CD4-positive, alpha-beta memory T cell (primary cell): Measurements from ENCODE around the gene ZNF254. TPM values are rescaled to one million over a fixed set of nuclear protein-coding genes. Genes with fewer than 3 reads are reported as not detected.

Experiments used
- CTCF ChIA-PET: fragments of 350-600 bp; sonication (Branson Sonifier 250); formaldehyde crosslinking; loops from one replicate; lab custom pipeline; 2021; ENCODE audit warnings: inconsistent platforms; ENCODE audit not compliant: partially characterized antibody; lab: Charles Lee
- POLR2A ChIA-PET: fragments of 350-600 bp; sonication (Branson Sonifier 250); formaldehyde crosslinking; loops from one replicate; lab custom pipeline; 2021; ENCODE audit not compliant: partially characterized antibody; lab: Charles Lee
- DNase-seq, 5 donors: peaks; one replicate each; pipeline versions ENCODE4 v3.0.0 to v3.0.0-alpha.2; 2020 to 2022; ENCODE audit warnings: mixed read lengths in 1 of 5
- H3K27ac ChIP-seq: one replicate; pipeline ENCODE4 v1.7.0; 2013; ENCODE audit warnings: low read depth, low read length
- H3K27me3 ChIP-seq: 2 replicates; pipeline ENCODE4 v1.7.0; 2013; ENCODE audit warnings: mild to moderate bottlenecking, low read length, moderate library complexity; ENCODE audit not compliant: insufficient read depth
- H3K36me3 ChIP-seq: 2 replicates; pipeline ENCODE4 v1.7.0; 2013; ENCODE audit warnings: mild to moderate bottlenecking, low read length, moderate library complexity; ENCODE audit not compliant: insufficient read depth
- H3K4me1 ChIP-seq: 2 replicates; pipeline ENCODE4 v1.7.0; 2013; ENCODE audit warnings: mild to moderate bottlenecking, low read length, moderate library complexity; ENCODE audit not compliant: insufficient read depth
- H3K4me3 ChIP-seq, 2 donors: one replicate each; pipeline ENCODE4 v1.7.0; 2013; ENCODE audit warnings: low read length in 2 of 2, mild to moderate bottlenecking in 1 of 2
- H3K9me3 ChIP-seq, 2 donors: one replicate each; pipeline ENCODE4 v1.7.0; 2013; ENCODE audit warnings: low read length in 2 of 2, control low read depth in 1 of 2; ENCODE audit not compliant: control insufficient read depth in 1 of 2
- H3K27ac Mint-ChIP-seq, 7 donors: one replicate each; pipeline ENCODE4 v1.8.0; 2020 to 2021; ENCODE audit warnings: mixed read lengths in 7 of 7, mild to moderate bottlenecking in 6 of 7, inconsistent platforms in 3 of 7, moderate library complexity in 3 of 7
- H3K27me3 Mint-ChIP-seq, 2 donors: one replicate each; pipeline ENCODE4 v1.8.0; 2020 to 2021; ENCODE audit warnings: mixed read lengths in 2 of 2
- H3K36me3 Mint-ChIP-seq, 2 donors: one replicate each; pipeline ENCODE4 v1.8.0; 2020 to 2021; ENCODE audit warnings: mixed read lengths in 2 of 2, inconsistent platforms in 1 of 2, mild to moderate bottlenecking in 1 of 2
- H3K4me1 Mint-ChIP-seq, 4 donors: one replicate each; pipeline ENCODE4 v1.8.0; 2020 to 2021; ENCODE audit warnings: mixed read lengths in 4 of 4, mild to moderate bottlenecking in 1 of 4
- H3K4me3 Mint-ChIP-seq, 8 donors: one replicate each; pipeline ENCODE4 v1.8.0; 2020 to 2021; ENCODE audit warnings: mixed read lengths in 8 of 8, mild to moderate bottlenecking in 7 of 8, moderate library complexity in 6 of 8, inconsistent platforms in 3 of 8
- H3K9me3 Mint-ChIP-seq, 8 donors: one replicate each; pipeline ENCODE4 v1.8.0; 2020 to 2021; ENCODE audit warnings: mixed read lengths in 8 of 8, mild to moderate bottlenecking in 5 of 8, inconsistent platforms in 3 of 8, moderate library complexity in 1 of 8
- intact Hi-C: fragments of 100-400 bp; cut with micrococcal nuclease; formaldehyde crosslinking; loops from one replicate; pipeline ENCODE4 v1.15.1; 2023
- polyA plus RNA-seq, 2 donors: library from polyadenylated mRNA; unstranded; fragments of 300-500 nt; fragmentation: Illumina TruSeq; gene quantifications; one replicate each; pipeline ENCODE4 v1.2.3, GENCODE V29; 2021
- total RNA-seq, 2 experiments: library from RNA; stranded (reverse); gene quantifications; one replicate each; pipeline ENCODE4 v1.2.3, GENCODE V29; 2021

Gene ZNF254
- total and polyA plus RNA-seq, 4 experiments from 2014 or later: 3.4 to 19.1 (median 12.5) TPM

GRCh38 chr19:24062190-24062589, 24.8 kb upstream of the ZNF254 start:
- intact Hi-C loops: no loop called here
- H3K4me3 Mint-ChIP-seq: no peak overlapping the region

GRCh38 chr19:24063295-24063694, 23.7 kb upstream of the ZNF254 start:
- no peak overlapping the region for H3K4me3 Mint-ChIP-seq
- peaks cover 20% of the 10 kb centered on the region for H3K36me3 ChIP-seq
- H3K4me1 ChIP-seq: no peaks in the 10 kb centered on the region
- POLR2A ChIA-PET: interaction anchor here (0.6 kb wide), 1 partner anchor 317 kb away, joined by 5 read pairs; no protein-coding TSS in a partner anchor
- H3K27ac ChIP-seq: no peak overlapping the region
- peak overlapping the region in 1 of 7 donors; percentile 38 for H3K27ac Mint-ChIP-seq
- H3K4me1 Mint-ChIP-seq: peaks cover 0 to 4% (median 0%) of the 10 kb centered on the region in 4 donors
- no peaks in the 10 kb centered on the region for H3K9me3 ChIP-seq
- no peak for DNase-seq
- H3K27me3 ChIP-seq: no peaks in the 10 kb centered on the region
- CTCF ChIA-PET: no interaction called here
- intact Hi-C loops: no loop called here
- H3K27me3 Mint-ChIP-seq: no peaks in the 10 kb centered on the region
- no peak overlapping the region for H3K4me3 ChIP-seq
- no peaks in the 10 kb centered on the region for H3K9me3 Mint-ChIP-seq
- peaks cover 52 to 53% of the 10 kb centered on the region in 2 donors for H3K36me3 Mint-ChIP-seq

More at GRCh38 chr19:24062190-24062589, 24.8 kb upstream of the ZNF254 start:
- CTCF ChIA-PET: no interaction called here
- no peak for DNase-seq
- Histone ChIP-seq H3K36me3 (peaks cover 27% of the 10 kb centered on the region), H3K4me1 (no peaks in the 10 kb centered on the region), H3K27me3 (no peaks in the 10 kb centered on the region), H3K4me3 (no peak overlapping the region), H3K9me3 (no peaks in the 10 kb centered on the region), H3K27ac (no peak overlapping the region)
- Mint-ChIP-seq H3K9me3 (no peaks in the 10 kb centered on the region), H3K27ac (peak overlapping the region in 2 of 7 donors; percentile 7 to 14), H3K4me1 (peaks cover 0 to 4% (median 0%) of the 10 kb centered on the region in 4 donors), H3K27me3 (no peaks in the 10 kb centered on the region), H3K36me3 (peaks cover 46 to 53% of the 10 kb centered on the region in 2 donors)
- POLR2A ChIA-PET: no interaction called here

GRCh38 chr19:24064175-24064574, 22.8 kb upstream of the ZNF254 start:
- POLR2A ChIA-PET: no interaction called here
- intact Hi-C loops: no loop called here
- Mint-ChIP-seq H3K27ac (peak overlapping the region in 1 of 7 donors; percentile 21), H3K36me3 (peaks cover 50 to 51% of the 10 kb centered on the region in 2 donors), H3K9me3 (no peaks in the 10 kb centered on the region), H3K27me3 (no peaks in the 10 kb centered on the region), H3K4me1 (peaks cover 0 to 2% (median 0%) of the 10 kb centered on the region in 4 donors), H3K4me3 (no peak overlapping the region)
- no peaks in the 10 kb centered on the region for H3K9me3 ChIP-seq
- H3K27ac ChIP-seq: no peak overlapping the region
- no peaks in the 10 kb centered on the region for H3K4me1 ChIP-seq
- CTCF ChIA-PET: no interaction called here
- H3K4me3 ChIP-seq: no peak overlapping the region
- no peaks in the 10 kb centered on the region for H3K27me3 ChIP-seq
- H3K36me3 ChIP-seq: peaks cover 19% of the 10 kb centered on the region
- no peak for DNase-seq

GRCh38 chr19:24065243-24065642, 21.7 kb upstream of the ZNF254 start:
- Histone ChIP-seq H3K4me3 (no peak overlapping the region), H3K27me3 (no peaks in the 10 kb centered on the region), H3K4me1 (no peaks in the 10 kb centered on the region), H3K36me3 (peaks cover 11% of the 10 kb centered on the region), H3K27ac (no peak overlapping the region), H3K9me3 (no peaks in the 10 kb centered on the region)
- intact Hi-C loops: no loop called here
- Mint-ChIP-seq H3K4me3 (no peak overlapping the region), H3K4me1 (peaks cover 0 to 2% (median 0%) of the 10 kb centered on the region in 4 donors), H3K36me3 (peaks cover 44 to 47% of the 10 kb centered on the region in 2 donors), H3K27me3 (no peaks in the 10 kb centered on the region), H3K27ac (peak overlapping the region in 1 of 7 donors; percentile 16), H3K9me3 (no peaks in the 10 kb centered on the region)
- CTCF ChIA-PET: no interaction called here
- no peak for DNase-seq
- POLR2A ChIA-PET: no interaction called here

- ChIA-PET CTCF (no interaction called here), POLR2A (no interaction called here)
- Mint-ChIP-seq H3K4me1 (peaks cover 0 to 2% (median 0%) of the 10 kb centered on the region in 4 donors), H3K27ac (peak overlapping the region in 1 of 7 donors; percentile 24), H3K27me3 (no peaks in the 10 kb centered on the region), H3K4me3 (no peak overlapping the region), H3K9me3 (no peaks in the 10 kb centered on the region), H3K36me3 (peaks cover 38 to 40% of the 10 kb centered on the region in 2 donors)
- no peak overlapping the region for H3K4me3 ChIP-seq
- intact Hi-C loops: no loop called here
- H3K4me1 ChIP-seq: no peaks in the 10 kb centered on the region
- peaks cover 11% of the 10 kb centered on the region for H3K36me3 ChIP-seq
- H3K27me3 ChIP-seq: no peaks in the 10 kb centered on the region
- H3K9me3 ChIP-seq: no peaks in the 10 kb centered on the region
- no peak for DNase-seq
- no peak overlapping the region for H3K27ac ChIP-seq
These were observed 21.0 kb upstream of the ZNF254 start for GRCh38 chr19:24065865-24066604.

- no peak overlapping the region for H3K4me3 Mint-ChIP-seq
- H3K9me3 Mint-ChIP-seq: peaks cover 0 to 6% (median 3%) of the 10 kb centered on the region in 8 donors
- no peaks in the 10 kb centered on the region for H3K27me3 Mint-ChIP-seq
- peaks cover 53 to 63% of the 10 kb centered on the region in 2 donors for H3K36me3 Mint-ChIP-seq
- no peak overlapping the region for H3K27ac Mint-ChIP-seq
- H3K27ac ChIP-seq: no peak overlapping the region
- DNase-seq: no peak
- no peaks in the 10 kb centered on the region for H3K4me1 ChIP-seq
- ChIA-PET POLR2A (no interaction called here), CTCF (no interaction called here)
- intact Hi-C loops: no loop called here
- H3K9me3 ChIP-seq: no peaks in the 10 kb centered on the region
- no peak overlapping the region for H3K4me3 ChIP-seq
- H3K27me3 ChIP-seq: no peaks in the 10 kb centered on the region
- peaks cover 11% of the 10 kb centered on the region for H3K36me3 ChIP-seq
- peaks cover 0 to 7% (median 2%) of the 10 kb centered on the region in 4 donors for H3K4me1 Mint-ChIP-seq
These were observed 16.9 kb upstream of the ZNF254 start for GRCh38 chr19:24069905-24070657.

- Mint-ChIP-seq H3K27ac (no peak overlapping the region), H3K4me1 (peaks cover 0 to 7% (median 4%) of the 10 kb centered on the region in 4 donors), H3K36me3 (peaks cover 55 to 68% of the 10 kb centered on the region in 2 donors), H3K27me3 (no peaks in the 10 kb centered on the region), H3K9me3 (peaks cover 0 to 6% (median 4%) of the 10 kb centered on the region in 8 donors), H3K4me3 (no peak overlapping the region)
- CTCF ChIA-PET: no interaction called here
- no peak for DNase-seq
- Histone ChIP-seq H3K9me3 (no peaks in the 10 kb centered on the region), H3K4me3 (no peak overlapping the region), H3K27ac (no peak overlapping the region), H3K4me1 (no peaks in the 10 kb centered on the region), H3K27me3 (no peaks in the 10 kb centered on the region), H3K36me3 (peaks cover 3% of the 10 kb centered on the region)
- intact Hi-C loops: no loop called here
- POLR2A ChIA-PET: no interaction called here
These were observed 15.9 kb upstream of the ZNF254 start for GRCh38 chr19:24071078-24071477.
